GM23338 (cell line): ENCODE results near the gene BSX. TPM values are rescaled to one million over a fixed set of nuclear protein-coding genes. Genes with fewer than 3 reads are reported as not detected.

Experiments used
- ATAC-seq: fragments of 200-7000 bp; cut with Tn5 transposase; 3 replicates; pipeline ENCODE4 v1.9.1; 2020
- DNase-seq: peaks from one replicate; pipeline ENCODE4 v3.0.0-alpha.2; 2015; ENCODE audit warnings: low spot score
- H2AFZ ChIP-seq: fragments of 200-600 bp; sonication (generic); 2 replicates; pipeline ENCODE4 v1.8.0; 2016; ENCODE audit warnings: antibody characterized with exemption, mild to moderate bottlenecking, moderate library complexity
- H3F3A ChIP-seq: fragments of 200-600 bp; sonication (generic); replicated peaks from 2 replicates; pipeline ENCODE4 v1.8.0; 2017; ENCODE audit warnings: antibody characterized with exemption, mixed run types, low read depth
- H3K27ac ChIP-seq: fragments of 200-600 bp; sonication (generic); 2 replicates; pipeline ENCODE4 v1.6.1; 2016; ENCODE audit warnings: low read depth
- H3K27me3 ChIP-seq: fragments of 200-600 bp; sonication (generic); 2 replicates; pipeline ENCODE4 v1.8.0; 2016; ENCODE audit warnings: mild to moderate bottlenecking, mixed run types, moderate library complexity; ENCODE audit not compliant: insufficient read depth
- H3K36me3 ChIP-seq: fragments of 200-600 bp; sonication (generic); 2 replicates; pipeline ENCODE4 v1.8.0; 2016; ENCODE audit warnings: mild to moderate bottlenecking; ENCODE audit not compliant: insufficient read depth
- H3K4me1 ChIP-seq: fragments of 200-600 bp; sonication (generic); 2 replicates; pipeline ENCODE4 v1.8.0; 2016; ENCODE audit warnings: mild to moderate bottlenecking, moderate library complexity; ENCODE audit not compliant: insufficient read depth
- H3K4me2 ChIP-seq: fragments of 200-600 bp; sonication (generic); 2 replicates; pipeline ENCODE4 v1.7.1; 2017; ENCODE audit warnings: mixed run types
- H3K4me3 ChIP-seq: fragments of 200-600 bp; sonication (generic); 2 replicates; pipeline ENCODE4 v1.6.1; 2016; ENCODE audit warnings: mixed run types
- H3K79me2 ChIP-seq: fragments of 200-600 bp; sonication (generic); replicated peaks from 2 replicates; pipeline ENCODE4 v1.8.0; 2017; ENCODE audit warnings: mild to moderate bottlenecking; ENCODE audit not compliant: insufficient read depth
- H3K9me2 ChIP-seq: fragments of 200-600 bp; sonication (generic); 2 replicates; pipeline ENCODE4 v1.8.0; 2017; ENCODE audit not compliant: insufficient read depth
- H4K20me1 ChIP-seq: fragments of 200-600 bp; sonication (generic); replicated peaks from 2 replicates; pipeline ENCODE4 v1.8.0; 2017; ENCODE audit warnings: mild to moderate bottlenecking; ENCODE audit not compliant: insufficient read depth
- H3K27ac Mint-ChIP-seq: 2 replicates; pipeline ENCODE4 v1.8.0; 2020; ENCODE audit warnings: inconsistent platforms, mild to moderate bottlenecking, moderate library complexity, mixed read lengths
- H3K27me3 Mint-ChIP-seq: 3 replicates; pipeline ENCODE4 v1.8.0; 2022; ENCODE audit warnings: low read depth, mild to moderate bottlenecking, moderate library complexity, mixed read lengths, inconsistent platforms; ENCODE audit not compliant: insufficient read depth, poor library complexity
- H3K36me3 Mint-ChIP-seq: 3 replicates; pipeline ENCODE4 v1.8.0; 2021; ENCODE audit warnings: low read depth, mild to moderate bottlenecking, inconsistent platforms, moderate library complexity, mixed read lengths
- H3K4me1 Mint-ChIP-seq: 3 replicates; pipeline ENCODE4 v1.8.0; 2020; ENCODE audit warnings: mild to moderate bottlenecking, inconsistent platforms, mixed read lengths
- H3K4me3 Mint-ChIP-seq: 3 replicates; pipeline ENCODE4 v1.8.0; 2021; ENCODE audit warnings: moderate library complexity, mild to moderate bottlenecking, inconsistent platforms, mixed read lengths
- H3K9me3 Mint-ChIP-seq: 3 replicates; pipeline ENCODE4 v1.8.0; 2020; ENCODE audit warnings: moderate library complexity, mild to moderate bottlenecking, inconsistent platforms, mixed read lengths
- CREB1 ChIP-seq: fragments of 250-450 bp; sonication (Bioruptor Pico); IDR thresholded peaks from 2 replicates; pipeline ENCODE4 v1.5.0; 2020; ENCODE audit warnings: low read depth, mild to moderate bottlenecking, moderate library complexity
- CTCF ChIP-seq, 2 experiments: fragments of 200-600 bp in 1 of 2; sonication (generic) in 1 of 2; conservative IDR thresholded peaks; 2 replicates each; pipeline versions ENCODE4 v1.5.1 to v1.6.1; 2016 to 2017; ENCODE audit warnings: antibody characterized with exemption in 2 of 2, low read depth in 2 of 2, mild to moderate bottlenecking in 2 of 2, moderate library complexity in 1 of 2
- ETS1 ChIP-seq: IDR thresholded peaks from 2 replicates; pipeline ENCODE4 v1.6.1; 2016; ENCODE audit warnings: antibody characterized with exemption
- EZH2 ChIP-seq: fragments of 200-600 bp; sonication (generic); IDR thresholded peaks from one replicate; pipeline ENCODE4 v1.8.0; 2017; ENCODE audit warnings: antibody characterized with exemption, mild to moderate bottlenecking, low read depth; ENCODE audit not compliant: unreplicated experiment
- EZH2phosphoT487 ChIP-seq: fragments of 200-600 bp; sonication (generic); IDR thresholded peaks from one replicate; pipeline ENCODE4 v1.8.1; 2018; ENCODE audit warnings: antibody characterized with exemption; ENCODE audit not compliant: unreplicated experiment
- ZNF331 ChIP-seq: fragments of 250-450 bp; sonication (Bioruptor Pico); IDR thresholded peaks from 2 replicates; pipeline ENCODE4 v1.5.0; 2020; ENCODE audit warnings: low read depth, mild to moderate bottlenecking, moderate library complexity
- polyA plus RNA-seq: library from polyadenylated mRNA; unstranded; fragments of >200 nt; fragmentation: Nextera tagmentation; extraction: Ambion mirVana; gene quantifications from 2 replicates; pipeline ENCODE4 v1.2.1, GENCODE V29; 2016
- total RNA-seq: library from RNA; depleted of rRNA; stranded (reverse); fragments of >200 nt; shearing (Covaris generic); gene quantifications from 2 replicates; pipeline ENCODE4 v1.2.3, GENCODE V29; 2014

The BSX gene
- total and polyA plus RNA-seq, 2 experiments from 2014 or later, result not detected

DNA sequence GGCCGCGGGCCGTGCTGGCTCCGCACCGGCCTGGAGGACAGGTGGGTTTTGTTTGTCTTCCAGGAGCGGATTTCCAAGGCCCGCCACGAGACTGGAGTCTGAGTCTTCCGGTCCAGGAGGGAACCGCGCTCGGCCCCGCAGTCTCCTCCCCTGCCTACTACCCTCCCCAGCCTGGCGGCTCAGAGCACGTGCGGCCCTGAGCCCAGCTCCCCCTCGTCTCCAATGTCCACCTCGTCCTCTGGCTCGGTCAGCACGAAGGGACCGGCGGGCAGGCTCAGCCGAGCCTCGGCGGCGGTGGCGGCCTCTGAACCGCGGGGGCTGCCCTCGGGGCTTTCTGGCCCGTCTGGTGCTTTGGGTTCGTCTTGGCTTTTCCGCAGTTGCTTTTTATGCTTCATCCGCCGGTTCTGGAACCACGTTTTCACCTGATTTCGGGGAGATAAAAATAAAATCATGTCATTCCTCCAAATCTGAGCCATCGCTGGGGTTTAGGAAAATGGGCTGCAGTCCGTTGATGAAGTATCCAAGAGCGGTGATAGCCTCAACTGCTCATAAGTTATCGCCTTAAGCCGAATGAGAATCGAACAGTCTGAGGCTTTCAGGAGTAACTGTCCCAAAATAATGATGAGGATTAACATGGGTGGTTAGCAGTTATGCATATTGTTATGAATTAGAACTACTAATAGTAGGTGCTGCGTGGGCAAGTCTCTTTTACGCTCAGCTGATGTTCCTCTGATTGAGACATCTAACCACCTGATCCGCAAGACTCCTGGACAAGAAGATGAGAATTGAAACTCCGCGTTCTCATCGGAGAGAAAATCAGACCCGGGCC, 4.0 kb downstream of the BSX start:
- peaks cover 41% of the 10 kb centered on the region for H3K4me1 Mint-ChIP-seq
- peaks cover 3% of the 10 kb centered on the region; the same call in 1 of the 3 replicates for H3K36me3 Mint-ChIP-seq
- Histone ChIP-seq H3K4me1 (peaks cover 24% of the 10 kb centered on the region), H3K9me2 (no peaks in the 10 kb centered on the region), H3F3A (peaks cover 8% of the 10 kb centered on the region; the same call in 1 of the 2 replicates), H3K4me3 (peak overlapping the region; percentile 84), H3K27ac (no peak overlapping the region), H3K4me2 (peak overlapping the region; percentile 97), H3K79me2 (no peaks in the 10 kb centered on the region), H4K20me1 (peaks cover 1% of the 10 kb centered on the region), H2AFZ (peak overlapping the region; percentile 100), H3K36me3 (no peaks in the 10 kb centered on the region), H3K27me3 (peaks cover 100% of the 10 kb centered on the region)
- no peak for TF ChIP-seq CTCF (conservative IDR thresholded peaks at IDR 0.05; ENCODE audit: low read depth in 2 of 2)
- TF ChIP-seq EZH2phosphoT487, result peak; percentile 90
- TF ChIP-seq ETS1, result 0 out of 2 replicates have a peak, but pooled peaks have one; percentile 31
- TF ChIP-seq EZH2, result peak; percentile 98
- H3K4me3 Mint-ChIP-seq, result peak overlapping the region; percentile 80
- DNase-seq (peak; percentile 85), ATAC-seq (peak; percentile 49)
- peaks cover 93% of the 10 kb centered on the region for H3K27me3 Mint-ChIP-seq
- peaks cover 14% of the 10 kb centered on the region for H3K9me3 Mint-ChIP-seq
- H3K27ac Mint-ChIP-seq, result no peak overlapping the region

DNA sequence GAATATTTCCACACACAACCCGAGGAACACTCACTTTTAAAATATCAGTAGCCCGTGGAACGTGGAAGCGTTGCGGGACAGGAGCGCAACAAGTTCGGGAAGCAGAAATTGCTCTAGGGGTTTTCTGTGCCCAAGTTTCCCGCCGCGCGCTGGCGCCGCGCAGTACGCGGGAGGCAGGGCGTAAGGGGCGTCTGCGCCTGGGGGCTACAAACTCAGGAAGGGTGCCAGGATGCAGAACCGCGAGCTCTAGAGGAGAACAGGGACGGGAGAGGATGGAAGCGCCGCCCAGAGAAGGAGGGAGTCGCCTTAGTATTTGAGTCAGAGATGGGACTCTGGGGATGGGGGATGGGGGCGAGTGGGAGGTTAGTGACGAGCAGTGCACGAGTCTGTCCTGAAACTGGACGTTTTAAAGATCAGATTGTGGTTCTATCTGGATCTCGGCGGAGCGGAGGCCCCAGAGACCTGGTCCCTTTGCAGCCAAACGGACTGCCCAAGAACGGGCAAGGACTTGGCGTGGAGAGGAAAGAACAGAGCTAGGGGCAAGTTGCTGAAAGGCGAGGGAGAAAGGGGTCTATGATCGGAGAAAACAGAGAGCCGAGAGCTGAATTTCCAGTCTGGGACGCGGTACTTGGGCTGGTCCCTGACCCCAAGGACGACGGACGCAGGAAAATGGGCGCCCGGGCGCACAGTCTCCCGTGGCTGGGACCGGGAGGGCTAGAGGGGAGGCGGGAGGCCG, 4.7 kb downstream of the BSX start:
- peaks cover 8% of the 10 kb centered on the region; the same call in 1 of the 2 replicates for H3F3A ChIP-seq
- ATAC-seq, result peak; percentile 38
- H3K27ac Mint-ChIP-seq, result no peak overlapping the region
- H2AFZ ChIP-seq, result peak overlapping the region; percentile 100
- H3K4me2 ChIP-seq, result peak overlapping the region; percentile 97
- H3K4me3 Mint-ChIP-seq, result peak overlapping the region; percentile 80
- H3K36me3 ChIP-seq, result no peaks in the 10 kb centered on the region
- peaks cover 99% of the 10 kb centered on the region for H3K27me3 ChIP-seq
- peaks cover 3% of the 10 kb centered on the region; the same call in 1 of the 3 replicates for H3K36me3 Mint-ChIP-seq
- peaks cover 85% of the 10 kb centered on the region for H3K27me3 Mint-ChIP-seq
- H3K9me3 Mint-ChIP-seq, result peaks cover 14% of the 10 kb centered on the region
- peak overlapping the region; percentile 84 for H3K4me3 ChIP-seq
- peaks cover 35% of the 10 kb centered on the region for H3K4me1 Mint-ChIP-seq
- peaks cover 24% of the 10 kb centered on the region for H3K4me1 ChIP-seq
- peak; percentile 80 for DNase-seq
- peak; percentile 29; the same call in 1 of the 2 replicates for TF ChIP-seq CREB1
- peak; percentile 94 for TF ChIP-seq EZH2
- TF ChIP-seq ZNF331 (CRISPR knock-in tag), result no peak
- H3K27ac ChIP-seq, result no peak overlapping the region
- no peaks in the 10 kb centered on the region for H3K9me2 ChIP-seq
- H4K20me1 ChIP-seq, result no peaks in the 10 kb centered on the region; the same call in 1 of the 2 replicates
- no peaks in the 10 kb centered on the region for H3K79me2 ChIP-seq
